Thyroid gland (tissue), 4 donors: Measurements from ENCODE around the gene SLC1A7.

Experiments
- POLR2A ChIP-seq, 2 donors: fragments of 450-650 bp; IDR thresholded peaks; one replicate each; pipeline ENCODE4 v1.6.1; 2017; ENCODE audit warnings: antibody characterized with exemption in 2 of 2, mild to moderate bottlenecking in 2 of 2, moderate library complexity in 1 of 2
- TF ChIP-seq, protein P1 (sequence below), 6 experiments: fragments of 200-600 bp in 3 of 6; fragments of 450-650 bp in 3 of 6; sonication (generic) in 3 of 6; IDR thresholded peaks; one replicate each; pipeline ENCODE4 v1.5.1; 2016 to 2019; ENCODE audit warnings: antibody characterized with exemption in 6 of 6, mild to moderate bottlenecking in 2 of 6, inconsistent platforms in 1 of 6, moderate library complexity in 1 of 6

DNA sequence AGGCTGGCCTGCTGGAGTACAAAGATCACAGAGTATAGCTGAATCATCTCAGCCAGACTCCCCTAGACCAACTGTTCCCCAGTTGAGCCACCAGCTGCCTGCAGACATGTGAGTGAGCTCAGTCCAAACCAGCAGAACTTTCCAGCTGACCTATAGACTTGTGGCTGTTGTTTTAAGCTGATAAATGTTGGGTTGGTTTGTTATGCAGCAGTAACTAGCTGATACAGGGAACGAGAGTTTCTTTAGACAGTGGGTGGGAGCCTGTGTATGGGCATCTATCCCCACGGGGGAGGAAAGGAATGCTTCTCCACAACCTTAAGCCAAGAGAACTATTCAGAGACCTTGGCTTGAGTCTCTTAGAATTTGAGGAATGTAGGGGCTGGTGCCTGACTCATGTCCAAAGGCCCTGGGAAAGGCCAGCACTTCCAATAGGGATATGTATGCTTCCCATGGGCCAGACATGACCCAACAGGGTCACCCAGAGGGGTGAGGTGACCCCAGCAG is 30.1 kb downstream of the SLC1A7 start:
- TF ChIP-seq, protein P1, sequence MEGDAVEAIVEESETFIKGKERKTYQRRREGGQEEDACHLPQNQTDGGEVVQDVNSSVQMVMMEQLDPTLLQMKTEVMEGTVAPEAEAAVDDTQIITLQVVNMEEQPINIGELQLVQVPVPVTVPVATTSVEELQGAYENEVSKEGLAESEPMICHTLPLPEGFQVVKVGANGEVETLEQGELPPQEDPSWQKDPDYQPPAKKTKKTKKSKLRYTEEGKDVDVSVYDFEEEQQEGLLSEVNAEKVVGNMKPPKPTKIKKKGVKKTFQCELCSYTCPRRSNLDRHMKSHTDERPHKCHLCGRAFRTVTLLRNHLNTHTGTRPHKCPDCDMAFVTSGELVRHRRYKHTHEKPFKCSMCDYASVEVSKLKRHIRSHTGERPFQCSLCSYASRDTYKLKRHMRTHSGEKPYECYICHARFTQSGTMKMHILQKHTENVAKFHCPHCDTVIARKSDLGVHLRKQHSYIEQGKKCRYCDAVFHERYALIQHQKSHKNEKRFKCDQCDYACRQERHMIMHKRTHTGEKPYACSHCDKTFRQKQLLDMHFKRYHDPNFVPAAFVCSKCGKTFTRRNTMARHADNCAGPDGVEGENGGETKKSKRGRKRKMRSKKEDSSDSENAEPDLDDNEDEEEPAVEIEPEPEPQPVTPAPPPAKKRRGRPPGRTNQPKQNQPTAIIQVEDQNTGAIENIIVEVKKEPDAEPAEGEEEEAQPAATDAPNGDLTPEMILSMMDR (IDR thresholded peaks at IDR 0.05) = no peak
- no peak for TF ChIP-seq POLR2A (IDR thresholded peaks at IDR 0.05)
